Amniotic stem cell (primary cell): ENCODE measurements around the gene ZNF134.

Experiments
- DNase-seq: peaks from one replicate; lab custom pipeline; 2025; lab: John Stamatoyannopoulos, UW

ZNF134 gene

DNA sequence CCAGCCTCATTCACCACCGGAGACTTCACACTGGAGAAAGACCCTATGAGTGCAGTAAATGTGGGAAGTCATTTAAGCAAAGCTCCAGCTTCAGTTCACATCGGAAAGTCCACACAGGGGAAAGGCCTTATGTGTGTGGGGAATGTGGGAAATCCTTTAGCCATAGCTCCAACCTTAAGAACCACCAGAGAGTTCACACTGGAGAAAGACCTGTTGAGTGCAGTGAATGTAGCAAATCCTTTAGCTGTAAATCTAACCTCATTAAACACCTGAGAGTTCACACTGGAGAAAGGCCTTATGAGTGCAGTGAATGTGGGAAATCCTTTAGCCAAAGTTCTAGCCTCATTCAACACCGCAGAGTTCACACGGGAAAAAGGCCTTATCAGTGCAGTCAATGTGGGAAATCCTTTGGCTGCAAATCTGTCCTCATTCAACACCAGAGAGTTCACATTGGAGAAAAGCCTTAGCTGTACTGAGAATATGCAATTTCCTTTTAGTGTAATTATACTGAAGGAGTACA lies 27.7 kb downstream of the ZNF134 start:
- DNase-seq = no peak

DNA sequence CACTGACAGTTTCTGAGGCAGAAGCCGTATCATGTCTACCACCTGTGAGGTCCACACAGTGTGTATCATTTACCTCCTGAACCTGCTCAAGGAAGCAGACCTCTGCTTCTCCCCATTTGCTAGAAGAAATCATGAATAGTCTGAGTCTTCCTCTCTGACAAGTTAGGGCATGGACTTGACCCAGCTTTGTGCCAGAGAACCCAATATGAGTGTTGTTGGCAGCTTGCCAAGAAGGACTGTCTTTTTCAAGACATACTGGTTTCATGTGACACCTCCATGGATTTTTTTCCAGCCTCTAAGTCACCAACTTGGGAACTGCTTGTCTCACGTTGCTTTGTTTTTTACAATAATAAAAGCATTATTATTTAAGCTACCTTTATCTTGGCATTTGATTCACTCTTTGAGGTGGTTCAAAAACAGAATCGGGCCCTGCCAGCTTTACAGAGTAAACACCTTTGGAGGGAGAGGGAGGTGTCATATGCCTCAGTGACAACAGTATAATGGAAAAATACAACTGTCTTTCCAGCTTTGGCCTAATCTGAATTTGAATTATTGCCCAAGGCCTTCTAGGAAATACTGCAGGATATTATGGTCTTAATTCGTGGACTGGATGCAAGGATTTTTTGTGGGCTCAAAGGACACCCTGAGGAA lies 28.5 kb downstream of the ZNF134 start:
- no peak for DNase-seq

DNA sequence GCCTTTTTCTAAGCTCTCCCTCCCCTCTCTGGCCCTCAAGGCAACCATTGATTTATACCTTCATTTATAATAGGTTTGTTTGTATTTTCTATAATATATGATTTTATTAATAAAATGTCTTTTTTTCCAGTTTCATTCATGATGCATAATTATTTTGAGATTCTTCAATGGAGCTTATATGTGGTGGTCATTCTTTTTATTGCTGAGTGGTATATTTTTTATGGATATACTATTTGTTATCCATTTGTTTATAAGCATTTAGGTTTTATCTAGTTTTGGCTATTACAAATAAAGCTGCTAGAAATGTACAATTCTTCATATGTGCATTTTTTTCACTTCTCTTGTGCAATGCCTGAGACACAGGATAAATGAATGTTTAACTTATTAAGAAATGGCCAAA lies 29.7 kb downstream of the ZNF134 start:
- DNase-seq = no peak

- DNase-seq = no peak
Measured at GRCh38 chr19:57648331-57649003, 34.4 kb downstream of the ZNF134 start.

- no peak for DNase-seq
Measured at GRCh38 chr19:57651654-57651996, 37.6 kb downstream of the ZNF134 start.

- DNase-seq = no peak
Measured at GRCh38 chr19:57653689-57654088, 39.6 kb downstream of the ZNF134 start.

GRCh38 chr19:57655443-57655842 lies 41.4 kb downstream of the ZNF134 start:
- no peak for DNase-seq

- no peak for DNase-seq
Measured at GRCh38 chr19:57656346-57656745, 42.3 kb downstream of the ZNF134 start.

DNA sequence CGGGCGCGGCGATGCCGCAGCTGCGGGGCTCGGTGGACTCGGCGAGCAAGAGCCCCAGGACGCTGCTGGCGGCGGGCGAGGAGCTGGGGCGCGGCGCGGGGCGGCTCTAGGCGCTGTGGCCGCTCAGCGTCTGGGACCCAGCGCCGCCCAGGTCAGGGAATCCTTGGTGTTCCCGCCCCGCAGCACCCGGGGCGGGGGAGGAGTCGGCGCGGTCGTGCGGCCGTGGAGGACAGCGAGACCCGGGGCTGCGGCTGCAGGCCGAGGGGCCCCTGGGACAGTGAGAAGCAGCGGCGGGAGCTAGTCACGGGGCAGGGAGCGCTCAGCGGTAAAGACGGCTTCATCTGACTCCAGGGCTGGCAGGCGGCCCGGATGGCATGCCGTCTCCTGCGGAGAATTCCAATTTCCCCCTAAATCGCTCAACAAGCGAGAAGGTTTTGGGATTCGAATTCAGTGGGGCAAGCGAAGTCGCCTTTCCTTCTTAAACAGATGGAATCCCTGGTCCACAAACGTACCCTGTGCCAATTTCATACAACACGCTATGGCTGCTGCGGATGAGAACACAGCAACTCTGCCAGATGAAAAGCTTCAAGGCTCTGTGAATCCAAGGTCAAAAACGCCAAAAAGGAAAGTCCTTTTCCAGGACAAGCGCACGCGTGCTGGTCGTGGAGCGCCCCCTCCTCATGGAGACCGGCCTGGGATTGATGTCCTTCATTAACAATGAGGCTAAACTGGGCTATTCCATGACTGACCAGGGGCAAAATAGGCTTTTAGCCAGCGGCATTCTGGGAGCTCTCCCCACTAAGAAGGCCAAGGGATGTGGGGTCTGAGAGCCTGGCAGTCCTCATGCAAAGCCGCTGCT lies 50.5 kb downstream of the ZNF134 start:
- DNase-seq = no peak

- no peak for DNase-seq
Measured at GRCh38 chr19:57665261-57665806, 51.3 kb downstream of the ZNF134 start.

DNA sequence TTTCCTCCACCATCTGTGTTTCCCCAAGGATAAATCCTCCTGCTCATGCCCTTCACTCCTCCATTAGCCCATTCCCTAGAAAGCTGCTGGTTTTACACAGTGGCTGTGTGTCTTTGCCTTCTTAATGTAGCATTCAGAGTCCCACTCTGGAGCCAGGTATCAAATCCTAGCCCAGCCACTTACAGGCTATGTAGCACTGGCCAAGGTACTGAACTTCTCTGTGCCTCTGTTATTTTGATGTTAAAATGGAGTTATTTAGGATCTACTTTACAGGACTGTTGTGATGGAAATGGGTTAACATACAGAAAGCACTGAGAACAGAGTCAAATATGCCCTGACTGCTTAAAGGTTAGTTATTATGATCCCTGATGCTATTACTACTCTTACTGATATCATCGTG lies 53.2 kb downstream of the ZNF134 start:
- no peak for DNase-seq

DNA sequence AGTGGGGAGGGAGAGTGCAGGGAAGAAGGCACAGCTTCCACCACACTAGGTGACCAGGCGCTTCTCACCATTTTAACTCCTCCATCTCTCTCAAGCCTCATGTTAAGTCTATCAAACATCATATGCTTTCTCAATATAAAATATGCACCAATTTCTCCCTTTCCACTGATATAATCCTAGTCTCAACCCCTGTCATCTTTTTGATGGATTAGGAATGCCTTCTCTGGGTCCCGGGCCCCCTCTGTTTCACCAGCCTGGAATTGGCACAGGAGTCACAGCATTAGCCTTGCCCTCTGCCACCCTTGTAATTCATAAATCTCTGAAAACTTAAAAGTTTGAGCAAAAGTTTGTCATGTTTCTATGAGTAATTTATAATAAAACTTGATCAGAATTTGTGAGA lies 54.6 kb downstream of the ZNF134 start, which contains the start of gene ZSCAN4:
Gene ZSCAN4 (plus strand): TSS at position 301 of the 400 bp plus-strand sequence. CDS start 7,211 bp downstream, outside the sequence.
- no peak for DNase-seq

DNA sequence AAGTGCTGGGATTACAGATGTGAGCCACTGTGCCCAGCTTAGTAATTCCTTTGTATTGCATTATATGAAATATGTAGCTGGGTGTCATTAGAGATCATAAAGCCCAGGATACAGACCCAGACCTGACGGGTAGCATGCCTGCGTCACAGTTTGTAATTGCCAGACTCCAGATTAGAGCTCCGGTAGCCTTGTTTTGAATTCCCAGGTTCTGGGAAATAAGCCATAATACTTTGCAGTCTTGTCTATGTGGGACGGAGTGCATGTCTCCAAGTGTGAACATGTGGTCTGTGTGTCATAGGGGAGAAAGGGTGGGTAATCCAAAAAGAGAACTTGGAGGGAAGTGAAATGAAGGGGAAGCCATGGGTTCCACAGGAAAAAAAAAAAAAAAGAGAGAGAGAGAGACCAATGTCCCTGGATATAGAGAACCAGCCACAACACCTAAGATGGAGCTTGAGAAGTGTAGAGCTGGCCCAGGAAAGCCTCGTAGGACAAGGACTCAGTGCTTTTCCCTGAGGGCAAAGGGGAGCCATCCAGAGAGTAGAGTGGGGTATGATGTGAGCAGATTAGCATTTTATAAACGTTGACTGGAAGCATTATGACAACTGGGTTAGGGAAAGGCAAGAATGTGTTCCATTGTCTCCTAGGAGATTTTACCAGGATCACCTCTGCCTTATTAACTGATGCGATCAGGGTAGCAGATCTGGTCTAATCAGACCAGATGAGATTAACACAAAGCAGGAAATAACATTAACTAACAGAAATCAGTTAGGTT lies 57.3 kb downstream of the ZNF134 start:
- DNase-seq = no peak

DNA sequence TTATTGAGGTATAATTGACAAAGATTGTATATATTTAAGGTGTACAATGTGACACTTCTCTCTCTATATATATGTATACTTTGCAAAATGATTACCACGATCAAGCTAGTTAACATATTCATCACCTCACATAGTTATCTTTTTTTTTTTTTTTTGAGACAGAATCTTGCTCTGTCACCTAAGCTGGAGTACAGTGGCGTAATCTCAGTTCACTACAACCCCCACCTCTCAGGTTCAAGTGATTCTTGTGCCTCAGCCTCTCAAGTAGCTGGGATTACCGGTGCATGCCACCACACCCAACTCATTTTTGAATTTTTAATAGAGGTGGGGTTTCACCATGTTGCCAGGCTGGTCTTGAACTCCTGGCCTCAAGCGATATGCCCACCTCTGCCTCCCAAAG lies 58.4 kb downstream of the ZNF134 start:
- DNase-seq = no peak
